NCI-H128 (cell line): ENCODE data around the gene SIRT1.
"Not testable (repeated sequence)": the region's sequence is repeated elsewhere in the genome, so short reads cannot be mapped to it uniquely, and the experiment has no call there.

Experiments used
- DNase-seq: peaks from one replicate; lab custom pipeline; 2025; ENCODE audit not compliant: unreplicated experiment; lab: John Stamatoyannopoulos, UW

The SIRT1 gene

GRCh38 chr10:67955614-67956013 is 71.2 kb downstream of the SIRT1 start:
- DNase-seq = no peak

GRCh38 chr10:67959839-67960476 is 75.5 kb downstream of the SIRT1 start:
- no peak for DNase-seq

GRCh38 chr10:67965456-67965855 is 81.0 kb downstream of the SIRT1 start:
- DNase-seq = no peak

- DNase-seq = not testable (repeated sequence)
Observed at GRCh38 chr10:67966035-67966434, 81.6 kb downstream of the SIRT1 start.
